ENCODE data around the gene CALHM6.

Gene CALHM6

DNA sequence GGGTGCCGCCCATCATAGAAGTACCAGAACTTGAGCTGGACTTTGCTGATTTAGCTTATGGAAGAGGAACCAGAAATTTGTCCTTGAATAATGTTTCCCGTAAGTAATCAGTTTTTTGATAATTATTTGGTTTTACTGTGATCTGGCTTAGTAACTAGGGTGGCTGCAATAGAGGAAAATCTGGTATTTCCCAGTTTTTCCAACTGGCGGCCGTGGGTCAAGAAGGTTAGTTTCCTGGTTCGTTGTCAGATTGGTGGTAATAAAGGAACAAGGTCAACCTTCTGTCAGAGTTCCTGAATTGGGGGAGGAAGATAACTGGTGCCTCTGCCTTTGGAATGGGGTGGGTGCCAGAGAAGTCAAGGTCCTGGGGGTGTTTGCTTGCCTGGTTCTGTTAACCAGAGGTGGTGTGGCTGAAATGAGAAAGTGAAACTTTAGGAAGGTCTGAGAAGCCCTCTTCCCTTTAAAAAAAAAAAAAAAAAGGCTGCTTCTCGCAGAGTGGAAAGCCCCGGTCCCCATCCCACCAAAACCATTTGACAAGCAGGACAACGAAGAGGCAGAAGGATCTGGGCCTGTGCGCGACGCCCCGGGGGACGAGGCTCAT is at the start of gene CALHM6:
CALHM6 (plus strand) TSS at position 45 of the 601 bp plus-strand sequence; CDS start at position 600, 555 bp downstream.
- DNase-seq = no peak

DNA sequence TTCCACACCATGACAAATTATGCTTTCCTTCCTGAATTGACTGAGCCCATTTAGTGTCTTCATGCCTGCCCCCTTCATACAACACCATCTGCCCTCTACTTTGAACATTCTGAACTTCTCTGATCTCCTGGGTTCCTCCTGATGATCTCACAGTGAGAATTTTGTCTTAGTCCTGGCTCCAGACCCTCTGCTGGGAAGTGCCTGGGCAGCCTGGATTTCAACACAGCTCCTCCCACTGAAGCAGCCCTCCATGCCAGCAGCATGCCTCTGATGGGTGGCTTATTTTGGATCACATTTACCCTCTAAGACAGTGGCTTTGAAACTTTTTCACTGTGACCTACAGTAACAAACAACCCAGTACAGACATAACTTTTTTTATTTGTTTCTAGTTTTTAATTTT is 48.9 kb upstream of the CALHM6 start:
- DNase-seq = no peak

DNA sequence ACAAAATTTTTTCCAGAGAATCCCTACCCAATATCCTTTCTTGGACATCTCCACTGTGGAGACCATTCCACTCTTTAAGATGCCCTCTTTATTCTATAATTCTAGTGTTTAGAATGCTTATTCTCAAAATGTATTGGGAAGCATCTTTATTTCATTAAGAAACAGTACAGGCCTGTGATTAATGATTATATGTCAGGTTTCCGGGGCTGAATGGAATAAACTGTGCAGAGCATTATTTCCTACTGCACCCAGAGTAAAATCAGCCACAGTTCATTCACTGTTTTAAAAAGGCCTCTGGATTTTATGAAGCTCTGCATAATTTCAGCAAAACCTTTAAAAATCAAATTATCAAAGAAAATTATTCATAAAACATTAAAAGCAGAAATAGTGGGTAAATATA is 47.8 kb upstream of the CALHM6 start:
- no peak for DNase-seq

DNA sequence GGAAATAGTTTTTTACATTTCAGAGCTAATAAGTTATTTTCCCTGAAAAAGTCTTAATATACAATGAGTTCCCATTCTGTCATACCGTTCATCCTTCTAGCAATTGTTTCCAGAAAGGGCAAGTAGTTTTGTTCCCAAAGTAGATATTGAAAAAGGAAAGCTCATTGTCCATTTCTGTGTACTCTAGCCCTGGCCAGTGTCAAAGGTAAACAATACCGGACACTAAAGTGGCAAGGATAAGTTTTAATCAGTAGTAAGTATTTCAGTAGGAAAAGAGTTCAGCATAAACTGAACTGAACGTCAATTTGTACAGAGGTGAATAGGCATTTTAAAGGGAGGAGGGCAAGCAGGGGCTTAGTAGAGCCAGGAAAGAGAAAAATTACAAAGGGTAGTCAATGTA is 43.5 kb upstream of the CALHM6 start:
- DNase-seq = no peak

DNA sequence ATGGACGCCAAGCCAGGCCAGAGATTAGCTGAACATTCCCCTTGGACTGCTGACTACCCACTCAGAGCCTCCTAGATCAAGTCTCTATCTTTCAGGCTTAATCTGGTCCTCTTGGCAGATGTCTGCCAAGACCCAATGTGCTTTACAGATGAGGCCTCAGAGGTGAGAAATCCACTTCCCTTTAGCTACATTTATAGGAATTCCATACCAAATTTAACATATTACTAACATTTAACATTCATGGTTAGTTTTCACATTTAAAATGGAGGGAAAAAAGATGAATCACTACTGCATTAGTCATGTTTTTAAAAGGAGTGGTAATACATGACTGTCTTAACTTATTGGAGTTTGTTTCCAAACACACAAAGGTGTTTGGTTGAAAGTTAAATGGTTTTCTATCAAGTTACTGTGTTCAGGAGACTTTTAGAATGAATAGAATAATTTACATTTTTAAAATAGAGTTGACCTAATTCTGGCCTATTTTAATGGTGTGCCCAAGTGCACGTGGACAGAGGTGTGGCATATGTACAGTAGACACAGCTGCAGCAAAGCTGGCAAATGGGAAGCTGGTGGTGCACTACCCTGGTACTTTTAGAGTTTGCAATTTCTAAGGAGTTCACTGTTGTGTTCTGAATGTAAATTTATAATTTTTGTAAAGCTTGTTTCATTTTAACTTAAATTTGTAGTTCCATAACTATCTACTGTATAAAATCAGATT is 41.9 kb upstream of the CALHM6 start:
- DNase-seq = no peak

DNA sequence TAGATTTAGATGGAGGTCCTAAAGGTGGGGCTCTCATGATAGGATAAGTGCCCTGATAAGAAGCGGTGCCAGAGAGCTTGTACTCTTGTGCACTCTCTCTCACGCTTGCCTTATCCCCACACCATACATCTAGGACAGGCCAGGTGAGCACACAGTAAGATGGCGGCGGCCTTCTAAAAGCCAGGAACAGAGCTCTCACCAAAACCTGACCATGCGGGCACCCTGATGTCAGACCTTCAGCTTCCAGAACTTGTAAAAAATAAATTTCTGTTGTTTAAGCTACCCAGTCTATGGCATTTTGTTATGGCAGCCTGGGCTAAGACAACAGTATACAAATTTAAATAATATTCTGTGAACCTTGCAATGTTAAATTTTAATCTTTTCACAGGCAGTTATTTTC is 40.8 kb upstream of the CALHM6 start:
- no peak for DNase-seq

DNA sequence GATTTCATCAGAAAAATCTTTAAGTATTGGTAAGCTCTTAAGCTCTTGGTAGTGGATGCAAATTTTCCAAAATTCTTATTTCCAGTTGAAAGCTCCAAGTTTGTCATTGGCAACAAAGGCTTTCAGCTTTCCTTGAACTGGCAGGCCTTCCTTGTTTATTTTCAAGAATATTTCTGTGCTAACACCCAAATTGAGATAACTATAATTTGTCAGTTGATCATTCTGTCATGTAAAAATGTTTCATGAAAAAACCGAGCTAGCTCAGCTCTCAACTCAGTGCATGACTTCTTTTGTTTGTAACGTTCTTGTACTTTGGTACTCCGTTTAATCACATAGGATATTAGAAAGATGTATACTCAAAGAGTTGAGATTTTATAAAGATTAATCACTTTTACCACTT is 38.9 kb upstream of the CALHM6 start:
- DNase-seq = no peak

DNA sequence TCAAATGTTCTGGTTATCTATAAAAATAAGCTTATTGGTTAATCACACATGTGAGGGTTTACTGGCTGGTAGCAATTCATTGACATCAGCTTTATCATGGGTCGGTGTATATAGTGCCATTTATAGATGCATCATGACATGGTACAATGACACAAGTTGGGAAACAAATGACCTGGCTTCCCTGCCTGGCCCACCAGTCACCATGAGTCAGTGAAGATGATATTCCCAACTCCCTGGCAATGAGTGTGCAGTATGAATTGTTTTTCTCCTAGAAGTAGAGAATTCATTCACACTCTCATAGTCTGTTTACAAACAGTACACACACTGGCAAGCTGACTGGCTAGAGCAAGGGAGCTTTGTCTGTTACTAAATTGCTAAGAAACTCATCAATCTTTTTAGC is 37.2 kb upstream of the CALHM6 start:
- no peak for DNase-seq

DNA sequence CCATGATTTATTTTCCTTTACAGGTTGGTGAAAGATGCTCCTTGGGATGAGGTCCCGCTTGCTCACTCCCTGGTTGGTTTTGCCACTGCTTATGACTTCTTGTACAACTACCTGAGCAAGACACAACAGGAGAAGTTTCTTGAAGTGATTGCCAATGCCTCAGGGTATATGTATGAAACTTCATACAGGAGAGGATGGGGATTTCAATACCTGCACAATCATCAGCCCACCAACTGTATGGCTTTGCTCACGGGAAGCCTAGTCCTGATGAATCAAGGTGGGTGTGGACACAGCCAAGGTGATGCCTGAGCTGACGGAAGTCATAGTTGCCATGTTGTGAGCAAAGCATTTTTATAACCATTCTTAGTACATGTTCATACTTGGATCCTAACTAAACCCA is 34.6 kb upstream of the CALHM6 start:
- no peak for DNase-seq

DNA sequence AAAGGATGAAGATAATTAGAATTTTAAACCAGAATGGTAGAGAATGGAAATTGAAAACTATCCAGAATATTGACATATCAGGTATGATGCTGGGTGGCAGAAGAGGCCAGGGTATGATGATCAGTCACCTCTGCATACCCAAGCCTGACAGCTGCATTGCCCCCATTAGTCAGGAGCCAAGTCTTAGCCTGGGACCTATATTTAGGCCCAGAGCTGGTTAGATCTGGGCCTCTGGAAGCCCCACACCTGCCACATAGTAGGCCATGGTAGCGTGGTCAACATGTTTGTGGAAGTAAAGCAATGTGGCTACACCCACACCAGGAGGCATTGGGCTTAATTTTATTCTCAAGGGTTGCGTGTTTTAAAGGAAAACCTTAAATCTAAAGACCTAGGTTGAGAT is 32.1 kb upstream of the CALHM6 start:
- DNase-seq = no peak

DNA sequence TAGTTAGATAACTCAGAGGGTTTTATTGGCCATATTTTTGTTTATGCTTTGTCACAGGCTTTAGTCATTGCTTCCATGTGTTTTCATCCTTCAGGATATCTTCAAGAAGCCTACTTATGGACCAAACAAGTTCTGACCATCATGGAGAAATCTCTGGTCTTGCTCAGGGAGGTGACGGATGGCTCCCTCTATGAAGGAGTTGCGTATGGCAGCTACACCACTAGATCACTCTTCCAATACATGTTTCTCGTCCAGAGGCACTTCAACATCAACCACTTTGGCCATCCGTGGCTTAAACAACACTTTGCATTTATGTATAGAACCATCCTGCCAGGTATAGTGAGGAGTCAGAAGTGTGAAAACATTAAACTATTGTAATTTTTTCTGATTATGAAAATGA is 30.3 kb upstream of the CALHM6 start:
- no peak for DNase-seq

DNA sequence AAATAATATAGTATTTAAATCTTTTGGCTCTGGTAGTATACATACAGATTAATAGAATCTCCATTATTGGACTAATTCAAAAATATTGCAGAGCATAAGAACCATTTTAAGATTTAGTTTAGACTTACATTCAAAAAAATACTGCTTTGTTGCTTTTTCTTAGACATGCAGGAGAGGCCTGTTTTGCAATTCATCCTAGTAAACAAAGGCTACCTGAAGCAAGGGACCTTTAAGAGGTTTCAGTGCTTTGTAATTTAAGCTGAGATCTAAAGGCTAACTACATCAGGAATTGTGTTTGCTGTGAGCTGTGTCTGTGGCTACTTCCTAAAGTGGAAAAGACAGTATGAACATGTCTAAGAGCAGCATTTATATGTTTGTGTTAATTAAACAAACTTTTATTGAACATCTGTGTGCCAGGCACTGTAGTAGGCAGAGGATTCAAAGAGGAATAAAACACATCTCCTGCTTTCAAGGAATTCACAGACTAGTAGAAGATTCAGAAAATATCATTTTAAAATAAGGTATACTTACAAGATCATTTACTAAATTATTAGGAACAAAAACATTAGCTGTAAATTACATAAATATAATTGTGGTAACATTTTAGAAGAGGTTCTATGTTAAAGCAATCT is 29.1 kb upstream of the CALHM6 start:
- DNase-seq = no peak

DNA sequence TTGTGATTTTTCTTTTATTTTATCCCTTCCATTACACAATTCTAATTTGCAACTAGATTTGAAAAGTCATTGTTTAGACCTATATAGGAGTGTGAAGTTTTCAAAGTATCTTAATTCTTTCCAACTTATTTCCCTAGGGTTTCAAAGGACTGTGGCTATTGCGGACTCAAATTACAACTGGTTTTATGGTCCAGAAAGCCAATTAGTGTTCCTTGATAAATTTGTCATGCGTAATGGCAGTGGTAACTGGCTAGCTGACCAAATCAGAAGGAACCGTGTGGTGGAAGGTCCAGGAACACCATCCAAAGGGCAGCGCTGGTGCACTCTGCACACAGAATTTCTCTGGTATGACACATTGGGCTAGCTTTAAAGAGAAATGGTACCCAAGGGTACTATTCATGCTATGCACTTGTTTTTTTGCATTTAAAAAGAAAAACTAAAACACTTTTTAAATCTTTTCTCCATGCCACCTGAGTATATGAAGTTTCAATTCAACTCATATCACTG is 27.9 kb upstream of the CALHM6 start:
- no peak for DNase-seq

DNA sequence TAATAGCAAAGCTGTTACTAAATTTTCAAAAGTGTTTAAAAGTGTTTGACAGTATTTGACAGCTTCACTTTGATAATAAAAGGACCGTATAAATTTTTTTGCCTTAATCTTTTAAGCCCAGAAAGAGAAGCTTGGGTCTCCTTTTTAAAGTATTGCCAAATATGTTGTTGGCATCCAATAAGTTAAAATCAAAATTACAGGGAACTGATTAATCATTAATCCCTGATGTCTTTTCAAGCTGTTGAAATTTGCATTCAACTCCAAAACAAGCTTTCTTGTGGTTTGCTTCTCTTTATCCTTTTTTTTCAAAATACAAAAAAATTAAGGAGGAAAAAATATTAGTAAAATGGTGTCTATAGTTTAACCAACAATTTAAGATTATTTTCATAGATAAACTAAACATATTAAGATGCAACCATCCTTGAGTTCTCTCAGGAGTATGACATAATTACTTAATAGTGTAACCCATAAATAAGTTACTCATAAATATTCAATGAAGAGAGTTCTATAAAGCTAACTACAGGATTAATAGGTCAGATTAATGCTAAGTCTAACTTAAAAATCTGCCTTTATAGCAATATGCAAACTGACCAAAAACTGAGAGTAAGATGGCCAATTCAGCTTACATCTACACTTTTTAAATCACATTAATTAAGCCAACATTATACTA is 27.0 kb upstream of the CALHM6 start:
- no peak for DNase-seq

DNA sequence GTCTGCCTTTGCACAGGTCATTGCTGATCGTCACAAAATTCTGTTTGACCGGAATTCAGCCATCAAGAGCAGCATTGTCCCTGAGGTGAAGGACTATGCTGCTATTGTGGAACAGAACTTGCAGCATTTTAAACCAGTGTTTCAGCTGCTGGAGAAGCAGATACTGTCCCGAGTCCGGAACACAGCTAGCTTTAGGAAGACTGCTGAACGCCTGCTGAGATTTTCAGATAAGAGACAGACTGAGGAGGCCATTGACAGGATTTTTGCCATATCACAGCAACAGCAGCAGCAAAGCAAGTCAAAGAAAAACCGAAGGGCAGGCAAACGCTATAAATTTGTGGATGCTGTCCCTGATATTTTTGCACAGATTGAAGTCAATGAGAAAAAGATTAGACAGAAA is 24.6 kb upstream of the CALHM6 start:
- no peak for DNase-seq

DNA sequence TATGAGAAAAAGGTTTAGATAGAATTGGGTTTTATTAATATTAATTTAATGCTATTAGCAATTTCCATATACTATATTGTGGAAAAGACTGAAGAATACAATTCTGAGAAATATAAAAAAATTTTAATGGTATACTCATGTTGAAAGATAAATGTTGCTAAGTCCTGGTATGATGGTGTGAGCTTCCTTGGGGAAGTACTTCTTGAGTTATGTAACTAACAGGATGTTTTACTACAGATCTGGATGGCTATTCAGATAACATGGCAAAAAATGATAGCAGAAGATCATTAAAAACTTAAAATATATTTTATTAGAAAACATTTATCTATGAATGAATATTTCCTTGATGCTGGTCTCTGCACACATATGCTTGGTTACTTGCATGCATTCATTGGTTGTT is 23.5 kb upstream of the CALHM6 start:
- no peak for DNase-seq

DNA sequence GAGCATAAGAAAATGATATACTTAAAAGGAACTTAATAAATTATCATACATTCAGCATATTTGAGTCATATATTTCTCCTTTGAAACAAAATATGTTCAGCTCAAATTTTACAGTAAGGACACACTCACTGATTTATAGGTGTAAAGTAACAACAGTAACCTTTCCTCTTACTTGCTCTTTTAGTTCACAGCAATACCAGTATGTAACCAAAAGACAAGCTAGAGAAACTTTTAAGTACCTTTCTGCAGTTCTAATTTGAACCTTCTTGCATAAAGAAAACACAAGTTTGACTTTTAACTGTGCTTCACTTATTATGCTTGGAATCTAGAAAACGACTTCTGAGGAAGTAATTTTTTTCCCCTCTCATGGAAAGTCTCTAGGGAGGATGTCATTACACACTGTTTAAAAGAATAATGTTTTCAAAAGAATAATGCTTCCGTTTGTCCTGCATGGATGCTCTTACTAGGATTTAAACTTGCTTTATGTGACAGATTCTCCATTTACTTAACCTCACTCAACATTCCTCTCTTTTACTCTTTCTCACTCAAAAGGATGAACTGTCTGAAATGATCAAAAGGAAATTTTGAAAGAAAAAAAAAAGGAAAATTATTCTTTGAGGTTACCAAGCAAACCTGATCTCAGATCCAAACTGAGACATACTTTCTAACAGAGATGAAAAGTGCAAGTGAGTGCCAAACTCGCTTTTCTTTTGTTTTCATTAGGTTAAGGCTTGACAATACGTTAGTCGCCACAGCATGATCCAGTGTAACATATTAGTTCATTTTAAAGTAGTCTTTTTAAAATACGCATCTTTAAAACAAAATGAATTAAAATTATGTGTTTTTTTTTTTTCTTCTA is 22.4 kb upstream of the CALHM6 start:
- DNase-seq = no peak

DNA sequence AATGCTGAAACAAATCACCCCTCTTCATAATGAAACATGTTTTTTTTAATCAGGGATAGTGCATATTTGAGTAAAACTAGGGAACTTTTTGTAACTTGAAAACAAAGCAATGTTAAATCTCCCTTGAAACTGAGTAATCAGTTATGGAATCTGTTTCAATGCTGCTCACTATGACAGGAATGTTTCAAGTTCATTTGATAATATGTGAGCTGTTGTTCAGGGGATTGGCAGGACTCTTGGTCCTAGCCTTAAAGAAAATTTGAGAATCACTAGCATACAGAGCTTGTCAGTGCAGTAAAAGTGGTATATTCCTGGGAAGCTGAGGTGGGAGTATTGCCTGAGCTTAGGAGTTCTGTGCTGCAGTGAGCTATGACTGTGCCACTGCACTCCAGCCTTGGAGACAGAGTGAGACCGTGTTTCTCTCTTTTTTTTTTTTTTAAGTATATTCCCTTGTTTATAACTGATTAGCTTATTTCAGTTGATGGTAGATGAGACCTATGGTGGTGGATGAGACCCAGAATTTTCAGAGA is 21.6 kb upstream of the CALHM6 start:
- DNase-seq = no peak

DNA sequence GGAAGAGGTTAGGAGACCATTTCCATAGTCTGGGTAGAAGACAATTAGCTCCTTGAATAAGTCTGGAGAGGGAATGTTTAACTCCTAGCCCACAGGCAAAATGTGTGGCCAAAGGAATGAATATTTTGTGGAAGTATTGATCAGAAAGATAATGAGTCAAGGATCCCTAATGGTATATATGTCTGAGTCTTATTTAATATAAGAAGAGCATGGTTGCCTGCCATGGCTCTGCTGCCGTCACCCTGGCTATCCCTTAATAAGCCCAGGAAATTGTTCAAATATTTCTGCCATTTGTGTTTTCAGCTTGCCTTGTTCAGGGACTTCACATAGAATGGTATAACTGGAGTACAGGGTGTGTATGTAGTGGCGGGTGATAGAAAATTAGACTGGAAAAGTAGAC is 18.1 kb upstream of the CALHM6 start:
- no peak for DNase-seq

DNA sequence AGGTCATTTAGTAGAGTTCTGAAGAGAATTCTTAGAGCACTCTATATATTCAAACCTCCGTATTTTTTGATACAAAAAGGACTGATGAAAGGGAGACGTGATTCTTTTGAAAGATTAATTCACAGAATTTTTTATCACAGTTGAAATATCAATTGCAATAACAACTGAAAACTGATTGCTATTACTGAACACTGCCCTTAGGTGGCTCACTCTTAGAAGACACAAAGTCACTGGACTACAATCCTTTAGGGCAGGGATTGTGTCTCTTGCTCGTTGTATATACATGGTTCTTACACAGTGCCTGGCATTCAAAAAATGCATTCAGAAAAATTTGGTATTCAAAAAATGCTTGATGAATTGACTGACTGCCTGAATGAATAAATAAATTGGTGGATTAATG is 17.1 kb upstream of the CALHM6 start:
- peak; percentile 2 for DNase-seq

DNA sequence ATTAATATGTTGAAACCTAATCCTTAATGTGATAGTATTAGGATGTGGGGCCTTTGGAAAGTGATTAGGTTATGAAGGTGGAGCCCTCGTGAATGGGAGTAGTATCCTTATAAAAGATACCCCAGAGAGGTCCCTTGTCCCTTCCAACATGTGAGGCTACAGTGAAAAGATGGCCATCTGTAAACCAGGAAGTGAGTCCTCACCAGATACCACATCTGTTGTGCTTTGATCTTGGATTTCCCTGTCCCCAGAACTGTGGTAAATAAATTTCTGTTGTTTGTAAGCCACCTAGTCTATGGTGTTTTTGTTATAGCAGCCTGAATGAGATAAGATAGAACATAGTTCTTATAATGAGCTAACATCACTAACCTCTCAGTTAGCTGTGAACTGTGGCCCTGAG is 16.6 kb upstream of the CALHM6 start:
- DNase-seq = no peak

DNA sequence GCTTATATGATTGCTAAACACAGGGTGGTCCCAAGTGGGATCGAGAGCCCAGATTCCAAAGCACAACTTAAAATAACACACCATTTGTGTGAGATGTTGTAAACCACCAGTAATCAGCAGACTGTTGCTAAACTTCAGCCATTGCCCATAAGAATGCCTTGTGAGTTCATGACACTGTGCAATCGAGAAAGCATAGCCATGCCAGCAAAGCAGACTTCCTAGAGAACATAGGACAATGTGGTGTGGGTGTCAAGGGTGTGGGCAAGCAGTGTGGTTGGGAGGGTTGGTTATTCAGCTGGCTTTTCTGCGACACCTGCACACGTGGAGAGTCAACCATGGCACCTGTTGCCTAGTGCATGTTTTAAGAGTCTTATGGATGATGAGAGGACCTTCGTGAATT is 16.1 kb upstream of the CALHM6 start:
- no peak for DNase-seq

DNA sequence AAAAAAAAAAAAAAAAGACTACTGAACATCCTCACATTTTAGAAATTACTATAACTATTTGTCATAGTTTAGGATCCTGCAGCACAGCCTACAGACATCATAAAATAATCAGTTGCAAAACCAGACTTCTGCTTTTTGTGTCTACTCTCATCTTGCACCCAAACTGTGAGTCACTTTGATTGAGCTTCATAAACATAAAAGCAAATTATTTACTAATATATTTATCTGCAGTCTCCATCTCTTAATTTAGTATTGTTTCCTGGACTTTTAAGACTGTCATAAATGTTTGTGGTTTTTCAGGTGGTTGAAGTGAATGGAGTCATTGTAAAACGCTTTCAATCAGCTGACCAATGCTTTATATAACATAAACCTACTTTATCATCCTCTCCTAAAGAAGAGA is 14.8 kb upstream of the CALHM6 start:
- DNase-seq = no peak
